Measurements from ENCODE around the gene SEC14L5.
A peak's percentile ranks its signal among the peaks of the same experiment; 100 is the strongest.

Gene SEC14L5

GRCh38 chr16:5034167-5034523 lies 76.0 kb downstream of the SEC14L5 start:
- no peak for TF ChIP-seq CTCF (IDR thresholded peaks at IDR 0.05; ENCODE audit: low read depth, low read length)
- peak overlapping the region; percentile 75 to 90 for H3K4me3 ChIP-seq (replicated peaks in 1 of 2; ENCODE audit: low read depth in 2 of 2, low read length in 2 of 2)
- DNase-seq (ENCODE audit: low read depth in 2 of 2), result no peak

- H3K4me3 ChIP-seq (replicated peaks in 1 of 2; ENCODE audit: low read depth in 2 of 2, low read length in 2 of 2), result no peak overlapping the region
- no peak for DNase-seq (ENCODE audit: low read depth in 2 of 2)
- TF ChIP-seq CTCF (IDR thresholded peaks at IDR 0.05; ENCODE audit: low read depth, low read length), result no peak
Measured at GRCh38 chr16:5035909-5036227, 77.7 kb downstream of the SEC14L5 start.

- TF ChIP-seq CTCF (IDR thresholded peaks at IDR 0.05; ENCODE audit: low read depth, low read length), result no peak
- H3K4me3 ChIP-seq (replicated peaks in 1 of 2; ENCODE audit: low read depth in 2 of 2, low read length in 2 of 2), result no peak overlapping the region
- DNase-seq (ENCODE audit: low read depth in 2 of 2), result peak; percentile 29 to 75
Measured at GRCh38 chr16:5036228-5037156, 78.4 kb downstream of the SEC14L5 start.

- TF ChIP-seq CTCF (IDR thresholded peaks at IDR 0.05; ENCODE audit: low read depth, low read length), result no peak
- H3K4me3 ChIP-seq (replicated peaks in 1 of 2; ENCODE audit: low read depth in 2 of 2, low read length in 2 of 2), result no peak overlapping the region
- DNase-seq (ENCODE audit: low read depth in 2 of 2), result no peak
Measured at GRCh38 chr16:5040451-5040850, 82.3 kb downstream of the SEC14L5 start.

- H3K4me3 ChIP-seq (replicated peaks in 1 of 2; ENCODE audit: low read depth in 2 of 2, low read length in 2 of 2), result no peak overlapping the region
- TF ChIP-seq CTCF (IDR thresholded peaks at IDR 0.05; ENCODE audit: low read depth, low read length), result no peak
- DNase-seq (ENCODE audit: low read depth in 2 of 2), result peak in 1 of 2 donors; percentile 51
Measured at GRCh38 chr16:5041600-5042133, 83.5 kb downstream of the SEC14L5 start.

GRCh38 chr16:5042574-5043171 lies 84.5 kb downstream of the SEC14L5 start:
- TF ChIP-seq CTCF (IDR thresholded peaks at IDR 0.05; ENCODE audit: low read depth, low read length), result no peak
- no peak for DNase-seq (ENCODE audit: low read depth in 2 of 2)
- H3K4me3 ChIP-seq (replicated peaks in 1 of 2; ENCODE audit: low read depth in 2 of 2, low read length in 2 of 2), result no peak overlapping the region
